OCI-LY1 (cell line): ENCODE results near the gene SLC26A9.

ENCODE experiments used
- CTCF ChIP-seq: fragments of 200-600 bp; sonication (generic), shearing (Covaris generic); IDR thresholded peaks from 2 replicates; pipeline ENCODE4 v1.5.1; 2017; ENCODE audit warnings: mild to moderate bottlenecking, antibody characterized with exemption, low read length, moderate library complexity, mixed read lengths
- EZH2 ChIP-seq: fragments of 200-600 bp; sonication (generic), shearing (Covaris generic); IDR thresholded peaks from 2 replicates; pipeline ENCODE4 v1.8.0; 2017; ENCODE audit warnings: borderline replicate concordance, mixed run types, mild to moderate bottlenecking, antibody characterized with exemption, low read length, moderate library complexity, mixed read lengths

GRCh38 chr1:205883792-205884191, 59.5 kb downstream of the SLC26A9 start:
- TF ChIP-seq CTCF (no peak), EZH2 (no peak)
